Measurements from ENCODE around the gene SPG11. TPM values are rescaled to one million over a fixed set of nuclear protein-coding genes. Genes with fewer than 3 reads are reported as not detected.

Gene SPG11
- total and polyA plus RNA-seq, 2 of the 13 experiments (the other 11 are each of a cell fraction or from before 2014, with no cell fraction given) = 31.5 to 40.7 TPM

DNA sequence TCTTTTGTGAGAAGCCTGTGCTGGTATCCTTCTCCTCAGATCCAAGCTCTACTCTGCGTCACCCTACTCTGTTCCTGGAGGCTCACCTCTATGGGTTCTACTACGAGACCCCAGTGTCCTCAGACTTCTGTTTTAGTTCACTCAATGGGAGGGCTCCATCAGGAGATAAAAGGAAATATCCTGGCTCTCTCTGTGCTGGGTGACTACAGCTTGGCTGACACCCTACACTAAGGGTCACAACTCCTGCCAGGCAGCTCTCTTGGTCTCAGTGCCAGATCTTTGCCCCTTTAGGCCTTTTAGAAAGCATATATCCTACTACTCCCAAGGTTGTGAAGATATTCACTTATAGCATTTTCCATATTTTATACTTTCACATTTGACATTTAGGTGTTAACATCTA, 46.5 kb downstream of the SPG11 start:
- H3K4me3 ChIP-seq (replicated peaks in 1 of 3; ENCODE audit: insufficient read depth in 1 of 3, low read depth in 2 of 3, low read length in 3 of 3) = no peak overlapping the region
- H3K9me3 ChIP-seq (ENCODE audit: low read length) = no peaks in the 10 kb centered on the region
- FAIRE-seq (no peak), ATAC-seq (no peak), DNase-seq (ENCODE audit: low spot score) (no peak)
- BruUV-seq (replicated peaks) = no TSS peak
- in situ Hi-C loops (cut with HindIII; ENCODE audit: extremely low pct_ligation_motif_present, low pct_unique_long_range_greater_than_20kb) (no loop called here), intact Hi-C loops (cut with micrococcal nuclease; ENCODE audit: unreplicated experiment) (no loop called here)
- 95% methylated on average over 2 of the region's 2 CpGs for WGBS (ENCODE audit: low lambda C conversion rate)
- no peaks in the 10 kb centered on the region for H3K4me1 ChIP-seq (ENCODE audit: insufficient read depth, low read length)
- no peak overlapping the region for H2AFZ ChIP-seq (ENCODE audit: low read length)
- H3K36me3 ChIP-seq (replicated peaks in 1 of 2; ENCODE audit: control insufficient read depth in 1 of 2, insufficient read depth in 2 of 2, low read length in 2 of 2) = peaks cover 9 to 46% of the 10 kb centered on the region in 2 experiments; a peak in 4 of 5 replicates
- no peak overlapping the region for H3K27ac ChIP-seq (ENCODE audit: extremely low read length, insufficient read depth, low read length)
- no peaks in the 10 kb centered on the region for H3K79me2 ChIP-seq (ENCODE audit: insufficient read depth, low read length)
- ChIA-PET POLR2A (no interaction called here), CTCF (ENCODE audit: low intra/inter-chr PET ratio, low total read pairs) (no interaction called here)
- H3K9ac ChIP-seq (ENCODE audit: insufficient read depth, low read depth, low read length) = no peak overlapping the region
- no peaks in the 10 kb centered on the region for H4K20me1 ChIP-seq (ENCODE audit: insufficient read depth, low read length)
- H3K4me2 ChIP-seq (ENCODE audit: low read depth, low read length) = no peak overlapping the region
- no peaks in the 10 kb centered on the region for H3K27me3 ChIP-seq (ENCODE audit: control insufficient read depth in 1 of 2, insufficient read depth in 2 of 2, low read length in 2 of 2)
- TF ChIP-seq ZNF775 (CRISPR knock-in tag; IDR thresholded peaks at IDR 0.05; ENCODE audit: borderline replicate concordance) (no peak), DMAP1 (CRISPR knock-in tag; IDR thresholded peaks at IDR 0.05) (no peak), ZNF574 (CRISPR knock-in tag; IDR thresholded peaks at IDR 0.05) (no peak), ZNF383 (CRISPR knock-in tag; IDR thresholded peaks at IDR 0.05; ENCODE audit: borderline replicate concordance) (no peak), RFX3 (CRISPR knock-in tag; IDR thresholded peaks at IDR 0.05) (no peak), CAMTA2 (CRISPR knock-in tag; IDR thresholded peaks at IDR 0.05; ENCODE audit: borderline replicate concordance) (no peak), ZNF629 (CRISPR knock-in tag; conservative IDR thresholded peaks at IDR 0.05) (no peak), ZNF660 (CRISPR knock-in tag; IDR thresholded peaks at IDR 0.05; ENCODE audit: borderline replicate concordance, low read depth) (no peak), ZNF644 (CRISPR knock-in tag; IDR thresholded peaks at IDR 0.05; ENCODE audit: low read depth) (no peak), ZNF317 (CRISPR knock-in tag; IDR thresholded peaks at IDR 0.05) (no peak), RBFOX2 (IDR thresholded peaks at IDR 0.05; ENCODE audit: low read depth, low read length) (no peak), SATB2 (CRISPR knock-in tag; IDR thresholded peaks at IDR 0.05) (no peak), EED (CRISPR knock-in tag; IDR thresholded peaks at IDR 0.05) (no peak), ZFP41 (CRISPR knock-in tag; IDR thresholded peaks at IDR 0.05; ENCODE audit: borderline replicate concordance) (no peak)
- TF ChIP-seq, protein P1, sequence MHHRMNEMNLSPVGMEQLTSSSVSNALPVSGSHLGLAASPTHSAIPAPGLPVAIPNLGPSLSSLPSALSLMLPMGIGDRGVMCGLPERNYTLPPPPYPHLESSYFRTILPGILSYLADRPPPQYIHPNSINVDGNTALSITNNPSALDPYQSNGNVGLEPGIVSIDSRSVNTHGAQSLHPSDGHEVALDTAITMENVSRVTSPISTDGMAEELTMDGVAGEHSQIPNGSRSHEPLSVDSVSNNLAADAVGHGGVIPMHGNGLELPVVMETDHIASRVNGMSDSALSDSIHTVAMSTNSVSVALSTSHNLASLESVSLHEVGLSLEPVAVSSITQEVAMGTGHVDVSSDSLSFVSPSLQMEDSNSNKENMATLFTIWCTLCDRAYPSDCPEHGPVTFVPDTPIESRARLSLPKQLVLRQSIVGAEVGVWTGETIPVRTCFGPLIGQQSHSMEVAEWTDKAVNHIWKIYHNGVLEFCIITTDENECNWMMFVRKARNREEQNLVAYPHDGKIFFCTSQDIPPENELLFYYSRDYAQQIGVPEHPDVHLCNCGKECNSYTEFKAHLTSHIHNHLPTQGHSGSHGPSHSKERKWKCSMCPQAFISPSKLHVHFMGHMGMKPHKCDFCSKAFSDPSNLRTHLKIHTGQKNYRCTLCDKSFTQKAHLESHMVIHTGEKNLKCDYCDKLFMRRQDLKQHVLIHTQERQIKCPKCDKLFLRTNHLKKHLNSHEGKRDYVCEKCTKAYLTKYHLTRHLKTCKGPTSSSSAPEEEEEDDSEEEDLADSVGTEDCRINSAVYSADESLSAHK (CRISPR knock-in tag; IDR thresholded peaks at IDR 0.05; ENCODE audit: borderline replicate concordance) = no peak
- TF ChIP-seq, protein P2, sequence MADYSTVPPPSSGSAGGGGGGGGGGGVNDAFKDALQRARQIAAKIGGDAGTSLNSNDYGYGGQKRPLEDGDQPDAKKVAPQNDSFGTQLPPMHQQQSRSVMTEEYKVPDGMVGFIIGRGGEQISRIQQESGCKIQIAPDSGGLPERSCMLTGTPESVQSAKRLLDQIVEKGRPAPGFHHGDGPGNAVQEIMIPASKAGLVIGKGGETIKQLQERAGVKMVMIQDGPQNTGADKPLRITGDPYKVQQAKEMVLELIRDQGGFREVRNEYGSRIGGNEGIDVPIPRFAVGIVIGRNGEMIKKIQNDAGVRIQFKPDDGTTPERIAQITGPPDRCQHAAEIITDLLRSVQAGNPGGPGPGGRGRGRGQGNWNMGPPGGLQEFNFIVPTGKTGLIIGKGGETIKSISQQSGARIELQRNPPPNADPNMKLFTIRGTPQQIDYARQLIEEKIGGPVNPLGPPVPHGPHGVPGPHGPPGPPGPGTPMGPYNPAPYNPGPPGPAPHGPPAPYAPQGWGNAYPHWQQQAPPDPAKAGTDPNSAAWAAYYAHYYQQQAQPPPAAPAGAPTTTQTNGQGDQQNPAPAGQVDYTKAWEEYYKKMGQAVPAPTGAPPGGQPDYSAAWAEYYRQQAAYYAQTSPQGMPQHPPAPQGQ (CRISPR knock-in tag; IDR thresholded peaks at IDR 0.05; ENCODE audit: borderline replicate concordance) = no peak
- TF ChIP-seq, protein P3, sequence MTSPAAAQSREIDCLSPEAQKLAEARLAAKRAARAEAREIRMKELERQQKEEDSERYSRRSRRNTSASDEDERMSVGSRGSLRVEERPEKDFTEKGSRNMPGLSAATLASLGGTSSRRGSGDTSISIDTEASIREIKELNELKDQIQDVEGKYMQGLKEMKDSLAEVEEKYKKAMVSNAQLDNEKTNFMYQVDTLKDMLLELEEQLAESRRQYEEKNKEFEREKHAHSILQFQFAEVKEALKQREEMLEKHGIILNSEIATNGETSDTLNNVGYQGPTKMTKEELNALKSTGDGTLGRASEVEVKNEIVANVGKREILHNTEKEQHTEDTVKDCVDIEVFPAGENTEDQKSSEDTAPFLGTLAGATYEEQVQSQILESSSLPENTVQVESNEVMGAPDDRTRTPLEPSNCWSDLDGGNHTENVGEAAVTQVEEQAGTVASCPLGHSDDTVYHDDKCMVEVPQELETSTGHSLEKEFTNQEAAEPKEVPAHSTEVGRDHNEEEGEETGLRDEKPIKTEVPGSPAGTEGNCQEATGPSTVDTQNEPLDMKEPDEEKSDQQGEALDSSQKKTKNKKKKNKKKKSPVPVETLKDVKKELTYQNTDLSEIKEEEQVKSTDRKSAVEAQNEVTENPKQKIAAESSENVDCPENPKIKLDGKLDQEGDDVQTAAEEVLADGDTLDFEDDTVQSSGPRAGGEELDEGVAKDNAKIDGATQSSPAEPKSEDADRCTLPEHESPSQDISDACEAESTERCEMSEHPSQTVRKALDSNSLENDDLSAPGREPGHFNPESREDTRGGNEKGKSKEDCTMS (CRISPR knock-in tag; conservative IDR thresholded peaks at IDR 0.05) = no peak
